Stimulated activated CD4-positive, alpha-beta T cell treated with anti-CD3 and anti-CD28 coated beads, Interleukin-12 subunit alpha, Interleukin-12 subunit beta, amount 100 ng/mL, for 24 hours (primary cell): ENCODE results near the gene CARMIL1.
"Not testable (repeated sequence)": the region's sequence is repeated elsewhere in the genome, so short reads cannot be mapped to it uniquely, and the experiment has no call there.

Experiments used
- DNase-seq, 2 experiments: peaks; one replicate each; pipeline ENCODE4 v3.0.0-alpha.2; 2020; ENCODE audit warnings: low read depth in 2 of 2

The CARMIL1 gene

GRCh38 chr6:25369433-25370177 is 90.4 kb downstream of the CARMIL1 start:
- peak; percentile 3 to 17 for DNase-seq

- peak in 1 of 2 experiments; percentile 11 for DNase-seq
Observed at GRCh38 chr6:25370178-25371036, 91.2 kb downstream of the CARMIL1 start.

- no peak for DNase-seq
Observed at GRCh38 chr6:25371037-25371347, 91.8 kb downstream of the CARMIL1 start.

GRCh38 chr6:25375125-25375524 is 96.0 kb downstream of the CARMIL1 start:
- DNase-seq: no peak

- no peak for DNase-seq
Observed at GRCh38 chr6:25377664-25378063, 98.5 kb downstream of the CARMIL1 start.

- no peak for DNase-seq
Observed at GRCh38 chr6:25381077-25381476, 101.9 kb downstream of the CARMIL1 start.

- not testable (repeated sequence) for DNase-seq
Observed at GRCh38 chr6:25382476-25382875, 103.3 kb downstream of the CARMIL1 start.

- DNase-seq: no peak
Observed at GRCh38 chr6:25384234-25384633, 105.1 kb downstream of the CARMIL1 start.

GRCh38 chr6:25384967-25385366 is 105.8 kb downstream of the CARMIL1 start:
- DNase-seq: no peak

GRCh38 chr6:25387483-25387882 is 108.3 kb downstream of the CARMIL1 start:
- DNase-seq: no peak

- no peak for DNase-seq
Observed at GRCh38 chr6:25387911-25388310, 108.7 kb downstream of the CARMIL1 start.

- DNase-seq: no peak
Observed at GRCh38 chr6:25388776-25389175, 109.6 kb downstream of the CARMIL1 start.

GRCh38 chr6:25389471-25389870 is 110.3 kb downstream of the CARMIL1 start:
- no peak for DNase-seq

GRCh38 chr6:25392372-25392771 is 113.2 kb downstream of the CARMIL1 start:
- DNase-seq: no peak

- DNase-seq: no peak
Observed at GRCh38 chr6:25395731-25396130, 116.6 kb downstream of the CARMIL1 start.

GRCh38 chr6:25397406-25397805 is 118.2 kb downstream of the CARMIL1 start:
- no peak for DNase-seq

- no peak for DNase-seq
Observed at GRCh38 chr6:25399885-25400284, 120.7 kb downstream of the CARMIL1 start.

- DNase-seq: no peak
Observed at GRCh38 chr6:25401711-25402110, 122.5 kb downstream of the CARMIL1 start.

GRCh38 chr6:25402125-25402524 is 123.0 kb downstream of the CARMIL1 start:
- DNase-seq: no peak

- no peak for DNase-seq
Observed at GRCh38 chr6:25403150-25403549, 124.0 kb downstream of the CARMIL1 start.

- no peak for DNase-seq
Observed at GRCh38 chr6:25404091-25404490, 124.9 kb downstream of the CARMIL1 start.

GRCh38 chr6:25404693-25405169 is 125.6 kb downstream of the CARMIL1 start:
- DNase-seq: peak in 1 of 2 experiments; percentile 14

- DNase-seq: no peak
Observed at GRCh38 chr6:25405442-25405841, 126.3 kb downstream of the CARMIL1 start.
